ENCODE results near the gene SNX8. TPM values are rescaled to one million over a fixed set of nuclear protein-coding genes. Genes with fewer than 3 reads are reported as not detected.

SNX8 gene
- total and polyA plus RNA-seq, 4 donors = 8.7 to 20.8 (median 14.8) TPM

GRCh38 chr7:2287745-2288144, 26.5 kb downstream of the SNX8 start:
- Histone ChIP-seq H3K4me1 (ENCODE audit: control insufficient read depth in 4 of 4, insufficient read depth in 4 of 4, low read length in 3 of 4) (no peaks in the 10 kb centered on the region), H3K4me3 (ENCODE audit: low read depth in 1 of 3, low read length in 3 of 3) (no peak overlapping the region), H3K27ac (ENCODE audit: low read depth in 1 of 2, low read length in 2 of 2) (no peak overlapping the region), H3K27me3 (ENCODE audit: control insufficient read depth in 4 of 4, insufficient read depth in 4 of 4, low read length in 3 of 4) (no peaks in the 10 kb centered on the region), H3K9me3 (ENCODE audit: control insufficient read depth in 4 of 4, low read length in 3 of 4) (no peaks in the 10 kb centered on the region), H3K36me3 (ENCODE audit: control insufficient read depth in 4 of 4, insufficient read depth in 3 of 4, low read depth in 1 of 4, low read length in 3 of 4) (no peaks in the 10 kb centered on the region), H3K9ac (ENCODE audit: low read depth in 1 of 2, low read length in 2 of 2) (no peak overlapping the region)
- WGBS = 94% methylated on average over 8 of the region's 8 CpGs
- no peak for TF ChIP-seq ATF3 (IDR thresholded peaks at IDR 0.05)
- no peak for TF ChIP-seq FOXA2 (IDR thresholded peaks at IDR 0.05)
- no peak for TF ChIP-seq RAD21 (IDR thresholded peaks at IDR 0.05)
- no peak for TF ChIP-seq ZBTB33 (IDR thresholded peaks at IDR 0.05)
- no peak for TF ChIP-seq NR2F2 (IDR thresholded peaks at IDR 0.05)
- TF ChIP-seq TAF1 (conservative IDR thresholded peaks at IDR 0.05) = no peak
- no peak for TF ChIP-seq CTCF (IDR thresholded peaks at IDR 0.05; ENCODE audit: low read depth, low read length, missing input control)
- TF ChIP-seq RXRA (IDR thresholded peaks at IDR 0.05) = no peak
- TF ChIP-seq YY1 (IDR thresholded peaks at IDR 0.05) = no peak
- TF ChIP-seq FOXA1 (IDR thresholded peaks at IDR 0.05) = no peak
- TF ChIP-seq REST (IDR thresholded peaks at IDR 0.05) = no peak
- no peak for TF ChIP-seq HNF4A (conservative IDR thresholded peaks at IDR 0.05)
- no peak for TF ChIP-seq GABPA (IDR thresholded peaks at IDR 0.05 in 1 of 2, conservative IDR thresholded peaks at IDR 0.05 in 1 of 2)
- TF ChIP-seq SP1 (IDR thresholded peaks at IDR 0.05) = no peak
- no peak for TF ChIP-seq JUND (IDR thresholded peaks at IDR 0.05)
- TF ChIP-seq HNF4G (IDR thresholded peaks at IDR 0.05) = no peak
- DNase-seq (ENCODE audit: low spot score) = no peak

- DNase-seq (ENCODE audit: low spot score) = no peak
- H3K4me1 ChIP-seq (ENCODE audit: control insufficient read depth in 4 of 4, insufficient read depth in 4 of 4, low read length in 3 of 4) = peaks cover 0 to 5% (median 0%) of the 10 kb centered on the region in 4 donors
- H3K9ac ChIP-seq (ENCODE audit: low read depth in 1 of 2, low read length in 2 of 2) = no peak overlapping the region
- H3K4me3 ChIP-seq (ENCODE audit: low read depth in 1 of 3, low read length in 3 of 3) = no peak overlapping the region
- no peaks in the 10 kb centered on the region for H3K9me3 ChIP-seq (ENCODE audit: control insufficient read depth in 4 of 4, low read length in 3 of 4)
- H3K27ac ChIP-seq (ENCODE audit: low read depth in 1 of 2, low read length in 2 of 2) = no peak overlapping the region
- H3K27me3 ChIP-seq (ENCODE audit: control insufficient read depth in 4 of 4, insufficient read depth in 4 of 4, low read length in 3 of 4) = no peaks in the 10 kb centered on the region
- no peaks in the 10 kb centered on the region for H3K36me3 ChIP-seq (ENCODE audit: control insufficient read depth in 4 of 4, insufficient read depth in 3 of 4, low read depth in 1 of 4, low read length in 3 of 4)
- WGBS = 92% methylated on average over 20 of the region's 20 CpGs
- TF ChIP-seq SP1 (IDR thresholded peaks at IDR 0.05) (no peak), FOXA1 (IDR thresholded peaks at IDR 0.05) (no peak), FOXA2 (IDR thresholded peaks at IDR 0.05) (no peak), HNF4G (IDR thresholded peaks at IDR 0.05) (no peak)
These were observed 31.2 kb downstream of the SNX8 start for GRCh38 chr7:2283074-2283473.

Measured in liver (tissue), 9 donors.